Activated CD8-positive, alpha-beta T cell treated with anti-CD3 and anti-CD28 coated beads for 36 hours (primary cell): ENCODE data around the gene CEP152. TPM values are rescaled to one million over a fixed set of nuclear protein-coding genes. Genes with fewer than 3 reads are reported as not detected.

ENCODE experiments used
- ATAC-seq: fragments of 200-7000 bp; cut with Tn5 transposase; one replicate; pipeline ENCODE4 v1.10.0; 2021; ENCODE audit warnings: mild to moderate bottlenecking, moderate library complexity
- CTCF ChIA-PET: fragments of 350-600 bp; sonication (Branson Sonifier 250); formaldehyde crosslinking; loops from one replicate; lab custom pipeline; 2021; ENCODE audit warnings: antibody characterized with exemption; lab: Charles Lee
- POLR2A ChIA-PET: fragments of 350-600 bp; sonication (Branson Sonifier 250); formaldehyde crosslinking; loops from one replicate; lab custom pipeline; 2021; ENCODE audit warnings: antibody characterized with exemption; lab: Charles Lee
- DNase-seq: peaks from one replicate; pipeline ENCODE4 v3.0.0-alpha.2; 2020
- H3K27ac Mint-ChIP-seq: one replicate; pipeline ENCODE4 v1.8.0; 2021; ENCODE audit warnings: mild to moderate bottlenecking, mixed read lengths
- H3K27me3 Mint-ChIP-seq: one replicate; pipeline ENCODE4 v1.8.0; 2021; ENCODE audit warnings: mixed read lengths
- H3K36me3 Mint-ChIP-seq: one replicate; pipeline ENCODE4 v1.8.0; 2021; ENCODE audit warnings: low read depth, mixed read lengths
- H3K4me1 Mint-ChIP-seq: one replicate; pipeline ENCODE4 v1.8.0; 2021; ENCODE audit warnings: low read depth, mixed read lengths
- H3K4me3 Mint-ChIP-seq: one replicate; pipeline ENCODE4 v1.8.0; 2021; ENCODE audit warnings: mild to moderate bottlenecking, moderate library complexity, mixed read lengths
- H3K9me3 Mint-ChIP-seq: one replicate; pipeline ENCODE4 v1.8.0; 2021; ENCODE audit warnings: mixed read lengths
- intact Hi-C: fragments of 100-400 bp; cut with micrococcal nuclease; formaldehyde crosslinking; loops from one replicate; pipeline ENCODE4 v1.10.0; 2022
- total RNA-seq, 2 experiments: library from RNA; stranded (reverse); gene quantifications; one replicate each; pipeline ENCODE4 v1.2.3, GENCODE V29; 2021
- TF ChIP-seq, protein P1 (sequence below): fragments of 200-600 bp; IDR thresholded peaks from one replicate; pipeline ENCODE4 v1.8.0; 2022; ENCODE audit warnings: antibody characterized with exemption, mild to moderate bottlenecking

Gene CEP152
- total RNA-seq, 2 experiments from 2014 or later: 39.2 to 39.7 TPM

DNA sequence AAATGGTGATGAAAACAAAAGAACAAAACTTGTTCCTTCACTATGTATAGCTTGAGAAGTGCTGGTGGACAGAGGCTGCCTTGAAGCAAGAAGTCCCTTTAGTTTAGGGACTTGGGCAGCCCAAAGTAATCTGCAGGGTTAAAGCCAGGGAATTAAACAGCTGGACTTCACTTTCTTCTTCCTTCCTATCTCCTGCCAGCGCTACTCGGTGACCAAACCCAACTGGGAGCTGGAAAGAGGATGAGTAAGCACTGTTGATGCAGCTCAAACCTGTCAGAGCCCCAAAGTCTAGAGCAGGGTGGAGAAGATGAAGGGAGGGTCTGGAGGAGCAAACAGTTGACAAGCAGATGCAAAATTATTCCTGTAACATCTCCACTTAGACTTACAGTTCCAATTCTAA lies 92.2 kb downstream of the CEP152 start:
- TF ChIP-seq, protein P1, sequence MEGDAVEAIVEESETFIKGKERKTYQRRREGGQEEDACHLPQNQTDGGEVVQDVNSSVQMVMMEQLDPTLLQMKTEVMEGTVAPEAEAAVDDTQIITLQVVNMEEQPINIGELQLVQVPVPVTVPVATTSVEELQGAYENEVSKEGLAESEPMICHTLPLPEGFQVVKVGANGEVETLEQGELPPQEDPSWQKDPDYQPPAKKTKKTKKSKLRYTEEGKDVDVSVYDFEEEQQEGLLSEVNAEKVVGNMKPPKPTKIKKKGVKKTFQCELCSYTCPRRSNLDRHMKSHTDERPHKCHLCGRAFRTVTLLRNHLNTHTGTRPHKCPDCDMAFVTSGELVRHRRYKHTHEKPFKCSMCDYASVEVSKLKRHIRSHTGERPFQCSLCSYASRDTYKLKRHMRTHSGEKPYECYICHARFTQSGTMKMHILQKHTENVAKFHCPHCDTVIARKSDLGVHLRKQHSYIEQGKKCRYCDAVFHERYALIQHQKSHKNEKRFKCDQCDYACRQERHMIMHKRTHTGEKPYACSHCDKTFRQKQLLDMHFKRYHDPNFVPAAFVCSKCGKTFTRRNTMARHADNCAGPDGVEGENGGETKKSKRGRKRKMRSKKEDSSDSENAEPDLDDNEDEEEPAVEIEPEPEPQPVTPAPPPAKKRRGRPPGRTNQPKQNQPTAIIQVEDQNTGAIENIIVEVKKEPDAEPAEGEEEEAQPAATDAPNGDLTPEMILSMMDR: no peak
- H3K4me1 Mint-ChIP-seq: peaks cover 5% of the 10 kb centered on the region
- DNase-seq (no peak), ATAC-seq (no peak)
- intact Hi-C loops: no loop called here
- H3K4me3 Mint-ChIP-seq: no peak overlapping the region
- no peaks in the 10 kb centered on the region for H3K27me3 Mint-ChIP-seq
- H3K27ac Mint-ChIP-seq: no peak overlapping the region
- CTCF ChIA-PET: interaction anchor here (0.8 kb wide), 1 partner anchor 39 kb away, joined by 3 read pairs; no protein-coding TSS in a partner anchor
- H3K9me3 Mint-ChIP-seq: peaks cover 11% of the 10 kb centered on the region
- H3K36me3 Mint-ChIP-seq: peaks cover 21% of the 10 kb centered on the region
- POLR2A ChIA-PET: no interaction called here

DNA sequence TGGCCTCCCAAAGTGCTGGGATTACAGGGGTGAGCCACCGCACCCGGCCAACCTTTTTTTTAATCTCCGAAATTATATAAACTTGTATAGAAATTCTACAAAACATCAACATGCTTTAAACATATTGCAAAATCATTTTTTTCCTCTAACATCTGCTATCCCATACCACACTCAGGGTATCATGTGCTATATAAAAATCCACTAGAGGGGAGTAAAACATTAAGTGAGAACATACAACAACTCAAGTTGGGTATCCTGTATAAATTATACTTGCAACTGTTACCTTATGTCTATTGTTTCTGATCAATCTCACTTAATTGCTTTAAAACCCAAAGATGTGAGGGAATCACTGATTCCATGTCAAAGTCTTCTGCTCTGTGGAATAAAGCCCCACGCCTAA lies 93.4 kb downstream of the CEP152 start:
- DNase-seq: no peak
- no peaks in the 10 kb centered on the region for H3K27me3 Mint-ChIP-seq
- CTCF ChIA-PET: no interaction called here
- peaks cover 11% of the 10 kb centered on the region for H3K9me3 Mint-ChIP-seq
- no peak overlapping the region for H3K27ac Mint-ChIP-seq
- no peak overlapping the region for H3K4me3 Mint-ChIP-seq
- ATAC-seq: no peak
- peaks cover 22% of the 10 kb centered on the region for H3K36me3 Mint-ChIP-seq
- POLR2A ChIA-PET: no interaction called here
- intact Hi-C loops: no loop called here
- TF ChIP-seq, protein P1: no peak
- H3K4me1 Mint-ChIP-seq: peaks cover 5% of the 10 kb centered on the region

DNA sequence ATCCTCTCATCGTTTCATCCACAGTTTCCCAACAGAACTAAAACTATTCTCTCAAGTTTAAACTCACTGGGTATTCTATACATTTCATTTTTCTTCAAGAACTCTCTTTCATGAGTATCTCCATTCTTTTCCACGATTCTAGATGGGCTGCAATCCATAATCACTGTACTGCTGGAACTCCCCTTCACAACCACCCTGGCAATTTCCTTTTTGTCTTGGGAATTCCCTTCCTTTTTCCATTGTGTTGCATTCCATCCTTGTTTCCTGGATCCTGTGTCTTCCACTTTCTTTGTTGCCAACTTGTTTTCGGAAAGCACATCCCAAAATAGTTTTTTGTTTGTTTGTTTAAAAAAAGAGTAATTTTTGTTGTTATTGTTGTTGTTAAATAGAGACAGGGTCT lies 98.3 kb downstream of the CEP152 start:
- no peaks in the 10 kb centered on the region for H3K27me3 Mint-ChIP-seq
- POLR2A ChIA-PET: no interaction called here
- intact Hi-C loops: no loop called here
- CTCF ChIA-PET: no interaction called here
- H3K36me3 Mint-ChIP-seq: peaks cover 25% of the 10 kb centered on the region
- TF ChIP-seq, protein P1: no peak
- ATAC-seq (no peak), DNase-seq (no peak)
- peaks cover 13% of the 10 kb centered on the region for H3K9me3 Mint-ChIP-seq
- H3K27ac Mint-ChIP-seq: no peak overlapping the region
- H3K4me3 Mint-ChIP-seq: no peak overlapping the region
- no peaks in the 10 kb centered on the region for H3K4me1 Mint-ChIP-seq

DNA sequence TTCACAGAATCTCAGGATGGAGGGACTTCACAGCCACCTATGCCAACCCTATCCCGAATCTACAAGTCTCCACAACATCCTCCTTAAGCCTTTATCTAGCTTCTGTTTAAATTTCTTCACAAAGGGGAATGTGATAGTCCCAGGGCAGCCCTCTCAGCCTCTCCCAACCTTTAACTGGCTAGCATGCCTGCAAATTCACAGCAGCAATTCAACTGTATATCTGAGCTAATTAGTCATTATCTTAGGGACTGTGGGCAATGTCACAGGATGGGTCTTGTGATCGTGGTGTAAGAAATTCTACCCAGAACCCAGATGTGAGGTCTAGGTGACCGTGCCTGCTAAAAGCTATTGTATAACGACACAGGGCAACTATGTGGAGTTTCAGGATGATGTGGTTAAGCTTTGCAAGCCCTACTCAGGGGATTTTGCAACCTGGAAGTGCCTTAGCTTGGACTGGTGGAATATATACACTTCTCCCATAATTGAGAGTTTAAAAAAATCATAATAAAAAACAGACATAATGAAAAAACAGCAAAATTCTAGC lies 99.8 kb downstream of the CEP152 start:
- TF ChIP-seq, protein P1: no peak
- H3K27me3 Mint-ChIP-seq: no peaks in the 10 kb centered on the region

DNA sequence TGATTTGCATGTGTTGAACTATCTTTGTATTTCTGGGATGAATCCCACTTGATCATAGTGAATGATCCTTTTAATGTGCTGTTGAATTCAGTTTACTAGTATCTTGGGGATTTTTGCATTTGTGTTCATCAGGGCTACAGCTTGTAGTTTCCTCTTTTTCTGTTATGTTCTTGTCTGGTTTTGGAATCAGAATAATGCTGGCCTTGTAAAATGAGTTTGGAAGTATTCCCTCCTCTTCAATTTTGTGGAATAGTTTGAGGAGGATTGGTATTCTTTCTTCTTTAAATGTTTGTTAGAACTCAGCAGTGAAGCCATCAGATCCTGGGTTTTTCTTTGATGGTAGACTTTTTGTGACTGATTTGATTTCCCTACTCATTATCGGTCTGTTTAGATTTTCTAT lies 102.2 kb downstream of the CEP152 start:
- TF ChIP-seq, protein P1: no peak
- intact Hi-C loops: no loop called here
- Mint-ChIP-seq H3K36me3 (peaks cover 9% of the 10 kb centered on the region), H3K4me3 (no peak overlapping the region), H3K9me3 (peaks cover 16% of the 10 kb centered on the region), H3K4me1 (no peaks in the 10 kb centered on the region), H3K27me3 (no peaks in the 10 kb centered on the region), H3K27ac (no peak overlapping the region)
- no peak for DNase-seq
- ChIA-PET POLR2A (no interaction called here), CTCF (no interaction called here)
- ATAC-seq: no peak

More for the DNA sequence above, 99.8 kb downstream of the CEP152 start:
- ChIA-PET CTCF (no interaction called here), POLR2A (no interaction called here)
- H3K36me3 Mint-ChIP-seq: peaks cover 13% of the 10 kb centered on the region
- intact Hi-C loops: no loop called here
- peaks cover 17% of the 10 kb centered on the region for H3K9me3 Mint-ChIP-seq
- DNase-seq: no peak
- no peak overlapping the region for H3K4me3 Mint-ChIP-seq
- H3K27ac Mint-ChIP-seq: no peak overlapping the region
- H3K4me1 Mint-ChIP-seq: no peaks in the 10 kb centered on the region
- ATAC-seq: no peak
